Liver (tissue), 9 donors: ENCODE results near the gene SEC14L5. TPM values are rescaled to one million over a fixed set of nuclear protein-coding genes. Genes with fewer than 3 reads are reported as not detected.

Source experiments
- DNase-seq: peaks from one replicate; pipeline ENCODE4 v3.0.0-alpha.2; 2017; ENCODE audit warnings: low spot score
- H3K27ac ChIP-seq, 2 donors: one replicate each; pipeline ENCODE4 v1.7.0; 2013; ENCODE audit warnings: inconsistent platforms in 2 of 2, low read length in 2 of 2, control low read depth in 1 of 2, low read depth in 1 of 2, mild to moderate bottlenecking in 1 of 2
- H3K27me3 ChIP-seq, 4 donors: one replicate each; pipeline versions ENCODE4 v1.6.1 to v1.7.0; 2013; ENCODE audit warnings: low read length in 3 of 4, inconsistent platforms in 1 of 4, mild to moderate bottlenecking in 1 of 4, moderate library complexity in 1 of 4; ENCODE audit not compliant: control insufficient read depth in 4 of 4, insufficient read depth in 4 of 4
- H3K36me3 ChIP-seq, 4 donors: one replicate each; pipeline versions ENCODE4 v1.6.1 to v1.7.0; 2013; ENCODE audit warnings: low read length in 3 of 4, mild to moderate bottlenecking in 3 of 4, low read depth in 1 of 4, moderate library complexity in 1 of 4; ENCODE audit not compliant: control insufficient read depth in 4 of 4, insufficient read depth in 3 of 4
- H3K4me1 ChIP-seq, 4 donors: one replicate each; pipeline versions ENCODE4 v1.6.1 to v1.7.0; 2013; ENCODE audit warnings: low read length in 3 of 4, mild to moderate bottlenecking in 3 of 4, moderate library complexity in 1 of 4; ENCODE audit not compliant: control insufficient read depth in 4 of 4, insufficient read depth in 4 of 4
- H3K4me3 ChIP-seq, 3 donors: one replicate each; pipeline versions ENCODE4 v1.6.1 to v1.7.0; 2013; ENCODE audit warnings: low read length in 3 of 3, control low read depth in 1 of 3, low read depth in 1 of 3, mild to moderate bottlenecking in 1 of 3
- H3K9ac ChIP-seq, 2 donors: one replicate each; pipeline ENCODE4 v1.7.0; 2013; ENCODE audit warnings: low read length in 2 of 2, mild to moderate bottlenecking in 2 of 2, moderate library complexity in 2 of 2, control low read depth in 1 of 2, low read depth in 1 of 2
- H3K9me3 ChIP-seq, 4 donors: one replicate each; pipeline versions ENCODE4 v1.6.1 to v1.7.0; 2013; ENCODE audit warnings: low read length in 3 of 4; ENCODE audit not compliant: control insufficient read depth in 4 of 4
- ATF3 ChIP-seq: IDR thresholded peaks from 2 replicates; pipeline ENCODE4 v1.6.1; 2016; ENCODE audit warnings: antibody characterized with exemption
- CTCF ChIP-seq: fragments of 150-350 bp; IDR thresholded peaks from 2 replicates; pipeline ENCODE4 v1.5.1; 2017; ENCODE audit warnings: improper control_type of control experiment, low read depth, low read length; ENCODE audit not compliant: missing input control
- EGR1 ChIP-seq, 2 donors: IDR thresholded peaks; 2 replicates each; pipeline ENCODE4 v1.6.1; 2016 to 2018; ENCODE audit warnings: antibody characterized with exemption in 2 of 2, low read depth in 2 of 2
- FOXA1 ChIP-seq: IDR thresholded peaks from 2 replicates; pipeline ENCODE4 v1.6.1; 2016; ENCODE audit warnings: antibody characterized with exemption
- FOXA2 ChIP-seq: IDR thresholded peaks from 2 replicates; pipeline ENCODE4 v1.6.1; 2016; ENCODE audit warnings: antibody characterized with exemption
- GABPA ChIP-seq, 2 donors: IDR thresholded peaks in 1 of 2; conservative IDR thresholded peaks in 1 of 2; 2 replicates each; pipeline ENCODE4 v1.6.1; 2016; ENCODE audit warnings: antibody characterized with exemption in 2 of 2, mild to moderate bottlenecking in 1 of 2, moderate library complexity in 1 of 2
- HNF4A ChIP-seq, 2 donors: conservative IDR thresholded peaks; 2 replicates each; pipeline ENCODE4 v1.6.1; 2016; ENCODE audit warnings: antibody characterized with exemption in 2 of 2, mild to moderate bottlenecking in 2 of 2
- HNF4G ChIP-seq: IDR thresholded peaks from 2 replicates; pipeline ENCODE4 v1.6.1; 2016; ENCODE audit warnings: antibody characterized with exemption
- JUND ChIP-seq, 2 donors: IDR thresholded peaks; 2 replicates each; pipeline ENCODE4 v1.6.1; 2016; ENCODE audit warnings: antibody characterized with exemption in 2 of 2
- MAX ChIP-seq: IDR thresholded peaks from 2 replicates; pipeline ENCODE4 v1.6.1; 2016; ENCODE audit warnings: antibody characterized with exemption
- NR2F2 ChIP-seq: IDR thresholded peaks from 2 replicates; pipeline ENCODE4 v1.6.1; 2016; ENCODE audit warnings: antibody characterized with exemption
- RAD21 ChIP-seq, 2 donors: IDR thresholded peaks; 2 replicates each; pipeline ENCODE4 v1.6.1; 2016; ENCODE audit warnings: antibody characterized with exemption in 2 of 2, mild to moderate bottlenecking in 2 of 2
- REST ChIP-seq: IDR thresholded peaks from 2 replicates; pipeline ENCODE4 v1.6.1; 2016; ENCODE audit warnings: antibody characterized with exemption, mild to moderate bottlenecking
- RXRA ChIP-seq, 2 donors: IDR thresholded peaks; 2 replicates each; pipeline ENCODE4 v1.6.1; 2017 to 2018; ENCODE audit warnings: antibody characterized with exemption in 2 of 2, mild to moderate bottlenecking in 1 of 2
- SP1 ChIP-seq: IDR thresholded peaks from 2 replicates; pipeline ENCODE4 v1.6.1; 2018; ENCODE audit warnings: antibody characterized with exemption, mild to moderate bottlenecking
- TAF1 ChIP-seq: conservative IDR thresholded peaks from 2 replicates; pipeline ENCODE4 v1.6.1; 2016; ENCODE audit warnings: antibody characterized with exemption, mild to moderate bottlenecking
- YY1 ChIP-seq: IDR thresholded peaks from 2 replicates; pipeline ENCODE4 v1.6.1; 2016; ENCODE audit warnings: antibody characterized with exemption, mild to moderate bottlenecking
- ZBTB33 ChIP-seq: IDR thresholded peaks from 2 replicates; pipeline ENCODE4 v1.6.1; 2016; ENCODE audit warnings: antibody characterized with exemption
- WGBS: extraction: QIAGEN DNeasy Blood & Tissue Kit; methylation state at CpG from one replicate; pipeline ENCODE4 v1.1.7; 2013; 5-methylcytosine and 5-hydroxymethylcytosine counted together
- polyA plus RNA-seq, 2 donors: library from polyadenylated mRNA; stranded (reverse) in 1 of 2; unstranded in 1 of 2; fragments of 200-250 nt in 1 of 2; fragments of >200 nt in 1 of 2; fragmentation: Nextera tagmentation in 1 of 2; extraction: Ambion mirVana in 1 of 2; gene quantifications; one replicate each; pipeline versions ENCODE4 v1.2.1 to v1.2.3, GENCODE V29; 2013 to 2015
- total RNA-seq, 2 donors: library from RNA; depleted of rRNA; stranded (reverse); fragments of >200 nt; gene quantifications; one replicate each; pipeline ENCODE4 v1.2.3, GENCODE V29; 2014
- donor health status: healthy.
- donor health status: healthy.
- donor health status: healthy.
- donor health status: healthy.
- donor health status: healthy.

SEC14L5 gene
- total and polyA plus RNA-seq, 4 donors: 0.03 to 0.65 (median 0.12) TPM

- 5% methylated on average over 10 of the region's 10 CpGs for WGBS
- H3K9me3 ChIP-seq: peaks cover 0 to 11% (median 0%) of the 10 kb centered on the region in 4 donors
- TF ChIP-seq MAX (no peak), GABPA (IDR thresholded peaks at IDR 0.05 in 1 of 2, conservative IDR thresholded peaks at IDR 0.05 in 1 of 2) (no peak), JUND (IDR thresholded peaks at IDR 0.05) (no peak), HNF4G (no peak), ZBTB33 (no peak), NR2F2 (no peak), HNF4A (conservative IDR thresholded peaks at IDR 0.05) (no peak), FOXA2 (no peak), TAF1 (no peak), RXRA (IDR thresholded peaks at IDR 0.05) (no peak), EGR1 (IDR thresholded peaks at IDR 0.05; ENCODE audit: low read depth in 2 of 2) (no peak), FOXA1 (no peak), SP1 (no peak), ATF3 (no peak), REST (no peak), CTCF (no peak), RAD21 (IDR thresholded peaks at IDR 0.05) (no peak), YY1 (no peak)
- peaks cover 0 to 7% (median 4%) of the 10 kb centered on the region in 4 donors for H3K27me3 ChIP-seq
- no peak overlapping the region for H3K27ac ChIP-seq
- no peak overlapping the region for H3K9ac ChIP-seq
- no peaks in the 10 kb centered on the region for H3K36me3 ChIP-seq
- H3K4me3 ChIP-seq: no peak overlapping the region
- DNase-seq: no peak
- H3K4me1 ChIP-seq: peaks cover 0 to 3% (median 0%) of the 10 kb centered on the region in 4 donors
These were observed 29.1 kb downstream of the SEC14L5 start for GRCh38 chr16:4987250-4987579.
